CD14-positive monocyte (primary cell): Measurements from ENCODE around the gene CRADD. TPM values are rescaled to one million over a fixed set of nuclear protein-coding genes. Genes with fewer than 3 reads are reported as not detected.

Source experiments
- DNase-seq, 3 donors: peaks; one replicate each; pipeline ENCODE4 v3.0.0-alpha.2; 2011 to 2022
- H2AFZ ChIP-seq: 2 replicates; pipeline ENCODE4 v1.6.0; 2012; ENCODE audit warnings: mild to moderate bottlenecking, low read depth, low read length, inconsistent platforms; ENCODE audit not compliant: insufficient read depth, poor library complexity, severe bottlenecking
- H3K27ac ChIP-seq, 2 donors: 1 replicate in 1 of 2; 2 replicates in 1 of 2; pipeline ENCODE4 v1.5.1; 2012 to 2013; ENCODE audit warnings: low read length in 2 of 2, control low read depth in 1 of 2, inconsistent platforms in 1 of 2, low read depth in 1 of 2, mild to moderate bottlenecking in 1 of 2
- H3K27me3 ChIP-seq, 2 donors: one replicate each; pipeline versions ENCODE4 v1.6.0 to v1.6.1; 2011 to 2013; ENCODE audit warnings: low read length in 2 of 2; ENCODE audit not compliant: control insufficient read depth in 2 of 2, insufficient read depth in 2 of 2
- H3K36me3 ChIP-seq, 2 donors: replicated peaks in 1 of 2; 1 replicate in 1 of 2; 2 replicates in 1 of 2; pipeline versions ENCODE4 v1.5.1 to v1.6.1; 2012 to 2013; ENCODE audit warnings: low read length in 2 of 2, control low read depth in 1 of 2, inconsistent platforms in 1 of 2, mild to moderate bottlenecking in 1 of 2; ENCODE audit not compliant: insufficient read depth in 2 of 2, control insufficient read depth in 1 of 2
- H3K4me1 ChIP-seq, 2 donors: 1 replicate in 1 of 2; 2 replicates in 1 of 2; pipeline versions ENCODE4 v1.5.1 to v1.6.1; 2012 to 2013; ENCODE audit warnings: low read length in 2 of 2, control low read depth in 1 of 2, inconsistent platforms in 1 of 2, mild to moderate bottlenecking in 1 of 2, moderate library complexity in 1 of 2; ENCODE audit not compliant: insufficient read depth in 2 of 2, control insufficient read depth in 1 of 2
- H3K4me2 ChIP-seq: replicated peaks from 2 replicates; pipeline ENCODE3; 2012; ENCODE audit warnings: low read length, moderate library complexity, mild to moderate bottlenecking; ENCODE audit not compliant: poor library complexity, severe bottlenecking; ENCODE audit errors: extremely low read depth
- H3K4me3 ChIP-seq, 3 experiments: fragments of 200-600 bp in 1 of 3; sonication (generic) in 1 of 3; replicated peaks in 1 of 3; 1 replicate in 2 of 3; 2 replicates in 1 of 3; pipeline ENCODE4 v1.5.1; 2011 to 2013; ENCODE audit warnings: low read length in 3 of 3, mild to moderate bottlenecking in 3 of 3, control low read depth in 2 of 3, low read depth in 2 of 3, inconsistent platforms in 1 of 3, moderate library complexity in 1 of 3
- H3K79me2 ChIP-seq: 2 replicates; pipeline ENCODE4 v1.6.0; 2012; ENCODE audit warnings: mild to moderate bottlenecking, control low read depth, inconsistent platforms, low read length, moderate library complexity; ENCODE audit not compliant: insufficient read depth
- H3K9ac ChIP-seq: 2 replicates; pipeline ENCODE4 v1.6.0; 2017; ENCODE audit warnings: low read length, mild to moderate bottlenecking; ENCODE audit not compliant: insufficient read depth, poor library complexity, severe bottlenecking
- H3K9me3 ChIP-seq, 2 donors: replicated peaks in 1 of 2; 1 replicate in 1 of 2; 2 replicates in 1 of 2; pipeline versions ENCODE4 v1.5.1 to v1.6.1; 2012 to 2013; ENCODE audit warnings: low read length in 2 of 2, control low read depth in 1 of 2; ENCODE audit not compliant: control insufficient read depth in 1 of 2, insufficient read depth in 1 of 2
- H4K20me1 ChIP-seq: 2 replicates; pipeline ENCODE4 v1.6.0; 2012; ENCODE audit warnings: mild to moderate bottlenecking, low read length, control low read depth, moderate library complexity; ENCODE audit not compliant: insufficient read depth
- H3K27ac Mint-ChIP-seq, 7 donors: one replicate each; pipeline ENCODE4 v1.8.0; 2020; ENCODE audit warnings: mild to moderate bottlenecking in 7 of 7, mixed read lengths in 7 of 7, moderate library complexity in 6 of 7, inconsistent platforms in 2 of 7
- H3K27me3 Mint-ChIP-seq, 3 donors: one replicate each; pipeline ENCODE4 v1.8.0; 2021 to 2022; ENCODE audit warnings: low read depth in 3 of 3, mild to moderate bottlenecking in 3 of 3, mixed read lengths in 3 of 3, moderate library complexity in 3 of 3, inconsistent platforms in 1 of 3
- H3K36me3 Mint-ChIP-seq, 2 donors: one replicate each; pipeline ENCODE4 v1.8.0; 2020; ENCODE audit warnings: mixed read lengths in 2 of 2, inconsistent platforms in 1 of 2, mild to moderate bottlenecking in 1 of 2
- H3K4me1 Mint-ChIP-seq: one replicate; pipeline ENCODE4 v1.8.0; 2020; ENCODE audit warnings: mild to moderate bottlenecking, mixed read lengths
- H3K4me3 Mint-ChIP-seq, 2 donors: one replicate each; pipeline ENCODE4 v1.8.0; 2020; ENCODE audit warnings: mild to moderate bottlenecking in 2 of 2, mixed read lengths in 2 of 2, moderate library complexity in 1 of 2
- H3K9me3 Mint-ChIP-seq, 7 donors: one replicate each; pipeline ENCODE4 v1.8.0; 2020 to 2022; ENCODE audit warnings: mixed read lengths in 7 of 7, mild to moderate bottlenecking in 6 of 7, moderate library complexity in 6 of 7, inconsistent platforms in 2 of 7
- CTCF ChIP-seq: fragments of 200-600 bp; IDR thresholded peaks from one replicate; pipeline ENCODE4 v1.8.0; 2022; ENCODE audit warnings: antibody characterized with exemption, mild to moderate bottlenecking
- WGBS: methylation state at CpG from one replicate; pipeline ENCODE4 v1.1.5; 2013; ENCODE audit warnings: missing lambda C conversion rate; ENCODE audit not compliant: insufficient coverage; 5-methylcytosine and 5-hydroxymethylcytosine counted together
- intact Hi-C, 2 donors: fragments of 100-400 bp; cut with micrococcal nuclease; formaldehyde crosslinking; loops; one replicate each; pipeline versions ENCODE4 v1.15.0 to v1.15.1; 2023
- polyA plus RNA-seq, 3 donors: library from polyadenylated mRNA; depleted of rRNA in 1 of 3; unstranded in 2 of 3; stranded (reverse) in 1 of 3; fragments of 300-500 nt in 2 of 3; fragments of >200 nt in 1 of 3; fragmentation: Illumina TruSeq in 2 of 3; gene quantifications; 1 replicate in 2 of 3; 2 replicates in 1 of 3; pipeline ENCODE4 v1.2.3, GENCODE V29; 2012 to 2021

CRADD gene
- polyA plus RNA-seq, 3 donors = 5.6 to 12.2 (median 11.2) TPM

- H3K9ac ChIP-seq = no peak overlapping the region
- Mint-ChIP-seq H3K36me3 (no peaks in the 10 kb centered on the region), H3K4me3 (no peak overlapping the region), H3K4me1 (peaks cover 2% of the 10 kb centered on the region), H3K9me3 (peaks cover 9 to 26% (median 17%) of the 10 kb centered on the region in 7 donors), H3K27me3 (peaks cover 0 to 1% (median 0%) of the 10 kb centered on the region in 3 donors), H3K27ac (no peak overlapping the region)
- no peak for TF ChIP-seq CTCF
- no peak overlapping the region for H3K4me3 ChIP-seq
- no peaks in the 10 kb centered on the region for H4K20me1 ChIP-seq
- no peak for DNase-seq
- intact Hi-C loops = no loop called here
- no peaks in the 10 kb centered on the region for H3K79me2 ChIP-seq
- peaks cover 0 to 9% of the 10 kb centered on the region in 2 donors for H3K9me3 ChIP-seq
- no peaks in the 10 kb centered on the region for H3K36me3 ChIP-seq
- no peaks in the 10 kb centered on the region for H3K27me3 ChIP-seq
- H2AFZ ChIP-seq = no peak overlapping the region
- no peak overlapping the region for H3K27ac ChIP-seq
- no peaks in the 10 kb centered on the region for H3K4me1 ChIP-seq
- no peak overlapping the region for H3K4me2 ChIP-seq
Observed at GRCh38 chr12:93924367-93924766, 247.2 kb downstream of the CRADD start.

GRCh38 chr12:93925585-93926205 lies 248.5 kb downstream of the CRADD start:
- H3K4me1 ChIP-seq = no peaks in the 10 kb centered on the region
- H3K27me3 Mint-ChIP-seq = peaks cover 0 to 1% (median 0%) of the 10 kb centered on the region in 3 donors
- H3K36me3 Mint-ChIP-seq = no peaks in the 10 kb centered on the region
- H3K27ac Mint-ChIP-seq = no peak overlapping the region
- no peaks in the 10 kb centered on the region for H3K27me3 ChIP-seq
- no peak overlapping the region for H2AFZ ChIP-seq
- H3K9me3 Mint-ChIP-seq = peaks cover 9 to 27% (median 18%) of the 10 kb centered on the region in 7 donors
- no CpG with 5 or more reads among the region's 3 CpGs for WGBS
- H3K27ac ChIP-seq = no peak overlapping the region
- H3K9ac ChIP-seq = no peak overlapping the region
- H3K4me3 Mint-ChIP-seq = no peak overlapping the region
- H3K4me3 ChIP-seq = no peak overlapping the region
- H3K36me3 ChIP-seq = no peaks in the 10 kb centered on the region
- no peak for TF ChIP-seq CTCF
- H4K20me1 ChIP-seq = no peaks in the 10 kb centered on the region
- intact Hi-C loops = no loop called here
- DNase-seq = no peak
- H3K9me3 ChIP-seq = peaks cover 0 to 9% of the 10 kb centered on the region in 2 donors
- H3K79me2 ChIP-seq = no peaks in the 10 kb centered on the region
- H3K4me2 ChIP-seq = no peak overlapping the region
- peaks cover 2% of the 10 kb centered on the region for H3K4me1 Mint-ChIP-seq
